Measurements from ENCODE around the gene NOL4L.
A peak's percentile ranks its signal among the peaks of the same experiment; 100 is the strongest.

The NOL4L gene

DNA sequence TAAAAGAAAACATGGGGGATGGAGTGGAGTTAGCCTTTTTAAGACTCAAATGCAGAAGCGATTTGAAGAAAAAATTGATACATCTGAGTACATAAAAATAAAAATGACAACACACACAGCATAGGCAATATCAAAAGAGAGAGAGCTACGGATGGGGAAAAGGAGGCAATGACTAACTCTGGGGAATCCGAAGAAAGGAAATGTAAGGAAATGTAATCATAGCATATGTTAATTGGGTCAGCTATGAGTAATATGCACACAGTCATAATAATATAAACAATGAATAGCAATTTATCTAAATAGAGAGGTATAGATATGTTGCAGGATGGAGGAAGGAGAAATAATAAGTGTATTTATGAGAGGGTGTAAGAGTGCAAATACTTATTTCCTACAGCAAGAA lies 83.4 kb downstream of the NOL4L start:
- DNase-seq: no peak

GRCh38 chr20:32497589-32498224 lies 87.4 kb downstream of the NOL4L start:
- DNase-seq: peak; percentile 96

GRCh38 chr20:32496811-32497533 lies 88.2 kb downstream of the NOL4L start:
- peak; percentile 87 for DNase-seq

DNA sequence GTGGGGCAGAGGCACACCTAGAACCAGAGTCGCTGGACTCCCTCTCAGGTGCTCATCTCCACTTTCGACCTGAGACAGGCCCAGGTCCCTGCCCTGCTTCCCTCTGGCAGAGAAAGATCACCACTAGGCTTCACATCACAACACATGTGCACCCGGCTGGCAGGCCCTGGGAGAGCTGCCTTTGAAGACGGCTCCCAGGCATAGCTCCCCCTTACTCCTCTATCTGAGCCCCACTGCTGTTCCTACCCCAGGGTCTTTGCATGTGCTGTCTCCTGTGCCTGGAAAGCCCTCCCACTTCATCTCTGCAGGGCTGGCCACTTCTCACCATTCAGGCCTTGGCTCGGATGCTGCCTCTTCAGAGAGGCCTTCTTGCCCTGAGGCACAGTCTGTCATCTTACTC lies 89.2 kb downstream of the NOL4L start:
- peak; percentile 46 for DNase-seq

- DNase-seq: peak; percentile 85
Measured at GRCh38 chr20:32495217-32495565, 89.9 kb downstream of the NOL4L start.

DNA sequence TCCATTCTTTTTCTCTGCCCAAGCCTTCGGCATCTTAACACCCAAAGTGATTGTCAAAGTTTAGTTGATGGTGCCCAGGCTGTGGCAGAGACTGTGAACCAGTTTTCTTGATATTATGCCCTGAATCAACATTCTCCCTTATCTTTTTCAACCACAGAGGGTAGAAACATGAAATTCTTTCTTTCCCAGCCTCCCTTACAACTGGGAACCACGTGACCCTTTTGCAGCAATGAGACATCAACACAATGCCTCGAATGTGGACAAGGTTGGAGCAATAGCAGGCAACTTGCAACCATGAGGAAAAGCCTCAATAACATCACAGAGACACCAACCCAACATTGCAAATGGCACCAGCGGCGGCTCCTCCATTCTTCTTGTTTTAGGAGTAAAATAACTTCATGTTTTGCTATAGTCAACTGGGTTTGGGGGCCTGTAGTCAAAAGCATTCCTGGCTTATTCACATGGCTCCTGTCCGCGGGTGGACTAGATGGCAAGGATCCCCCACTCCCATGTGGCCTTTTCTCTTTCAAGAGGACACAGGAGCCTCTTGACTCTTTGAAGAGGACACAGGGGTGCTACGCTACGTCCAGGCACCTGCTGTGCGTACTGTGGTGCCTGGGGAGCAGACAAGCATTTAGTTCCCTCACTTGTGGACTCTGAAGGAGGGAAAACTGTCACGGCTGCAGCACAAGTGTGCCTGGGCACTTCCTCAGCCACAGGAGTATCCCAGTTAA lies 90.5 kb downstream of the NOL4L start:
- DNase-seq: no peak

- DNase-seq: peak; percentile 23
Measured at GRCh38 chr20:32493356-32493755, 91.8 kb downstream of the NOL4L start.

- DNase-seq: peak; percentile 11
Measured at GRCh38 chr20:32491764-32492151, 93.4 kb downstream of the NOL4L start.

DNA sequence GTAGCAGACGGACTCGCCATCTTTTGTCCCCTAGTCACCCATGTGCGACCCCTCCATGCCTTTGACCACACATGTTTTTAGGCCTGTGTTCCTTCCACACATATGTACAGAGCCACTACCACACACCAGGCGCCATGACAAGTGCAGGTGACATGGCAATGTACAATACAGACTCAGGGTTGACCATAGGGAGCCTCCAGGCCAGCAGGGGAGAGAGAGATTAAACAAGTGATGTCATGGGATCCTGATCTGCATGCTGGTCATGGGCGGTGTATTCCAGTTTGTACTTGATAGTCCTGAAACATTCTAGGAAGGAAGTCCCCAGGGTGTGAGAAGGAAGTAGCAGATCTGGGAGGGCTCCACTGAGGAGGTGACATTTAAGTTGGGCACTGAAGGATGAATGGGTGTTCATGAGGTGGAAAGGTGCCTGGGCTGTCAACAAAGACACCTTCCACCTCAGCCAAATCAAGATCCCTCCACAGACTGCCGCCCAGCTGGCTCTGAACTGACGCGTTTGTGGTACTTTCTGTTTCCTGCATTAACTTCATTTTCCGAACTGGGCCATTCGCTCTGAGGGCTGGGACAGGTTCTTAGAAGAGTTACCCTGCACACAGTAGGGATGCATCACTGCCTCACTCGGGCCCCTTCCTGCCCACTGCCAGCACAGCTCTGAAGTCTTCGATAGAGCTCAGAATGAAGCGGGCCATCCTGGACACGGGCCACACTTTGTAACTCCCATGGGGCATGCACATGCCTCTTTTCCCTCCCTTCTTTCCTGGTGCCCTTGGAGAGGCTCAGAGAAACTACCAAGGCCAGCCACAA lies 94.0 kb downstream of the NOL4L start:
- DNase-seq: peak; percentile 25

DNA sequence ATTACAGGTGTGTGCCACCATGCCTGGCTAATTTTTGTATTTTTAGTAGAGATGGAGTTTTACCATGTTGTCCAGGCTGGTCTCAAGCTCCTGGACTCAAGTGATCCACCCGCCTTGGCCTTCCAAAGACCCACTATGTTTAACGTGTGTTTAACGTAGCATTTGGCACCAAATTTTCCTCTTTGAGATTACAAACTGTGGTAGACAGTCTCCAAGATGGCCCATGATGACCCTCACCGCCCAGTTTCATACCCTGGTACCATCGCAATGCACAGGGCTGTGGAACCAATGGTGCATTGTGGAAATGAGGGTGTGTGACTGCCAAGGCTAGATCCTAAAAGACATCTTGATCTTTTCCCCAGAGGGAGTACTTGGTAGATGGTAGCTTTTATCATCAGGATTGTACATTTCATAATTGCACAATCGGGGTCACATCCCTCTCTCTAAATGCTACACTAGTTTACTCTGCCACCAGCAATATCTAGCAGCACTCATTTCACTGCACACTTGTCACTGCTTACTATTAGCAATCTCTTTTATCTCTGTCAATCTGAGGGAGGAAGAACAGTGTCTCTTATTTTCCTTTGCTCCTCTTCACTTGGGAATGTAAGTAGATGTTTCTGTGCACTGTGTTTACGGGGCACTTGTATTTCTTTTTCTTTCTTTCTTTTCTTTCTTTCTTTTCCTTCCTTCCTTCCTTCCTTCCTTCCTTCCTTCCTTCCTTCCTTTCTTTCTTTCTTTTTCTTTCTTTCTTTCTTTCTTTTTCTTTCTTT lies 96.9 kb downstream of the NOL4L start:
- peak; percentile 5 for DNase-seq

DNA sequence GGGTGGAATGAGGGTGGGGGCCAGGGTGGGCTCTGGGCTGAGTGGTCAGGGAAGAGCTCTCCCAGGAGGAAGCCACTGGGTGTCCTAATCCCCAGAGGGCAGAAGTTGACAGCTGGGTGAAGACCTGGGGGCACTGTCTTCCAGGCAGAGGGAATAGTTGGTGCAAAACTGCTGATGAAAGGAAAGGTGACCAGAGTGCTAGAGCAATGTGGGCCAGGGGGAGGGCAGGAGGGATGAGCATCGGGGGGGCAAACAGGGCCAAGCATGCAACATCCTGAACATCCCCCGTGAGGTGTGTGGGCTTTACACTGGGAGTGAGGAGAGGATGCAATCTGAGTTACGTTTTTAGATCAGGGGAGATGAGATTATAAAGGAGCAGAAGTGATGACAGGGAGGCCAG lies 97.8 kb downstream of the NOL4L start:
- DNase-seq: peak; percentile 38

GRCh38 chr20:32485770-32486478 lies 99.2 kb downstream of the NOL4L start:
- peak; percentile 48 for DNase-seq

GRCh38 chr20:32484958-32485769 lies 100.0 kb downstream of the NOL4L start:
- DNase-seq: peak; percentile 87

GRCh38 chr20:32484225-32484957 lies 100.7 kb downstream of the NOL4L start:
- peak; percentile 78 for DNase-seq

GRCh38 chr20:32483351-32484224 lies 101.5 kb downstream of the NOL4L start:
- DNase-seq: peak; percentile 93

DNA sequence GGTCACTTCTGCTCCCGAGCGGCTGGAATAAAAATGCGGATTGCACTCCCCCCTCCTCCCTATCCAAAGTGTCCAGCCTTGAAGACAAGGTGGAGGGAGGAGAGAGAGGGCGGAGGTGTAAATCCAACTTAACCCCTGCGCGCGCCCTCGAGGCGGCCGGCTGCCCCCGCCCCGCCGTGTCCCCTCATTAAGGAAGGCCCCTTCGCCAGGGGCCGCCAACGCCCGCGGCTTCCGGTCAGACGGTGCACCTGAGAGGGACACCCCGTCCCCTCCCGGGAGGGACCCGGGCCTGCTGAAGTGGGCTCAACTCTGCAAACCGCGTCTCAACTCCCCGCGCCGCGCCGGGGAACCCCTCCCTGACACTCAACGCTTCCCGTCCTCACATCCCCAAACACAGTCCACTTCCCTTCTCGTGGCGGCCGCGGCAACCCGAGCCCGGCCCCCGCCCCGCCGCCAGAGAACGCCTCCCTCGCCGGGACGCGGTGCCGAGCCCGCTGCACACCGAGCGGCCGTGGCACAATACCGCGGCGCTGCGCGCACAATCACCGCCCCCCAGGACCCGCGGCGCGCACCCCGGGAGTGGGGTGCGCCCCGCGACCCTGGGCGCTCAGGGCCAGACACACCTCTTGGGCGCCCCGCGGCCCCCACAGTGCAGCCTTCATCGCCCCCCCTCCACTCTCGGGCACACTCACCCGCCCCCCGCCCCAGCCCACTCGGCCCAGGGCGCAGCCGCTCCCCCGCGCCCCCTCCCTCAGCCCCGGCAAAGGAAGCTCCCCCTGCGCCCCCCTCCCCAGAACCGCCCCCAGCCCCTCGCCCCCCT lies 102.5 kb downstream of the NOL4L start:
- DNase-seq: peak; percentile 66

GRCh38 chr20:32482143-32482441 lies 103.0 kb downstream of the NOL4L start:
- DNase-seq: no peak

Data from islet precursor cell (in vitro differentiated cells).